H9 (cell line): ENCODE measurements around the gene PRPSAP2. TPM values are rescaled to one million over a fixed set of nuclear protein-coding genes. Genes with fewer than 3 reads are reported as not detected.

Experiments used
- DNase-seq: peaks from one replicate; pipeline ENCODE4 v3.0.0-alpha.2; 2017
- H2AFZ ChIP-seq: one replicate; pipeline ENCODE4 v1.6.1; 2013; ENCODE audit warnings: mild to moderate bottlenecking, low read length, control low read depth, moderate library complexity
- H2AK5ac ChIP-seq: 2 replicates; pipeline ENCODE4 v1.6.1; 2013; ENCODE audit warnings: low read length, control low read depth, mixed read lengths; ENCODE audit not compliant: insufficient read length
- H2BK120ac ChIP-seq: one replicate; pipeline ENCODE4 v1.6.1; 2013; ENCODE audit warnings: low read depth, mild to moderate bottlenecking, low read length, control low read depth, inconsistent platforms; ENCODE audit not compliant: poor library complexity, severe bottlenecking
- H2BK12ac ChIP-seq: 2 replicates; pipeline ENCODE4 v1.6.1; 2013; ENCODE audit warnings: low read length, control low read depth, mixed read lengths, low read depth; ENCODE audit not compliant: insufficient read length
- H2BK15ac ChIP-seq: 2 replicates; pipeline ENCODE4 v1.6.1; 2013; ENCODE audit warnings: low read depth, low read length, control low read depth
- H2BK20ac ChIP-seq: one replicate; pipeline ENCODE4 v1.6.1; 2013; ENCODE audit warnings: low read depth, mild to moderate bottlenecking, low read length, control low read depth, inconsistent platforms; ENCODE audit not compliant: poor library complexity, severe bottlenecking
- H2BK5ac ChIP-seq: 2 replicates; pipeline ENCODE4 v1.6.1; 2013; ENCODE audit warnings: low read length, control low read depth, mixed read lengths; ENCODE audit not compliant: insufficient read length
- H3K14ac ChIP-seq: 2 replicates; pipeline ENCODE4 v1.6.1; 2013; ENCODE audit warnings: low read length, control low read depth; ENCODE audit not compliant: insufficient read depth
- H3K18ac ChIP-seq: 2 replicates; pipeline ENCODE4 v1.6.1; 2013; ENCODE audit warnings: low read depth, mild to moderate bottlenecking, mixed read lengths, low read length, control low read depth; ENCODE audit not compliant: insufficient read length
- H3K23ac ChIP-seq: 2 replicates; pipeline ENCODE4 v1.6.1; 2013; ENCODE audit warnings: low read length, control low read depth, mixed read lengths, low read depth; ENCODE audit not compliant: insufficient read length
- H3K23me2 ChIP-seq: 2 replicates; pipeline ENCODE4 v1.6.1; 2013; ENCODE audit warnings: low read depth, mild to moderate bottlenecking, mixed read lengths, low read length, control low read depth; ENCODE audit not compliant: insufficient read length, poor library complexity, severe bottlenecking
- H3K27ac ChIP-seq: 2 replicates; pipeline ENCODE4 v1.5.1; 2013; ENCODE audit warnings: low read length, control low read depth, mixed read lengths, low read depth; ENCODE audit not compliant: insufficient read length
- H3K27me3 ChIP-seq: 2 replicates; pipeline ENCODE4 v1.6.1; 2013; ENCODE audit warnings: low read length, control low read depth, inconsistent platforms; ENCODE audit not compliant: insufficient read depth
- H3K4ac ChIP-seq: 2 replicates; pipeline ENCODE4 v1.6.1; 2013; ENCODE audit warnings: low read depth, mild to moderate bottlenecking, control low read depth, inconsistent platforms, low read length, moderate library complexity
- H3K4me1 ChIP-seq: 2 replicates; pipeline ENCODE4 v1.6.1; 2013; ENCODE audit warnings: low read length, control low read depth, inconsistent platforms; ENCODE audit not compliant: insufficient read depth
- H3K4me2 ChIP-seq: 2 replicates; pipeline ENCODE4 v1.6.1; 2013; ENCODE audit warnings: low read length, control low read depth, mixed read lengths; ENCODE audit not compliant: insufficient read length, insufficient read depth
- H3K56ac ChIP-seq: 2 replicates; pipeline ENCODE4 v1.6.1; 2013; ENCODE audit warnings: low read depth, mild to moderate bottlenecking, mixed read lengths, low read length, control low read depth; ENCODE audit not compliant: insufficient read length
- H3K79me1 ChIP-seq: 2 replicates; pipeline ENCODE4 v1.6.1; 2013; ENCODE audit warnings: low read depth, mild to moderate bottlenecking, moderate library complexity, low read length, control low read depth, inconsistent platforms; ENCODE audit not compliant: insufficient read depth, poor library complexity, severe bottlenecking
- H3K79me2 ChIP-seq: 2 replicates; pipeline ENCODE4 v1.6.1; 2013; ENCODE audit warnings: low read length, control low read depth, inconsistent platforms; ENCODE audit not compliant: insufficient read depth
- H3K9ac ChIP-seq: 2 replicates; pipeline ENCODE4 v1.6.1; 2013; ENCODE audit warnings: low read length, control low read depth, mixed read lengths; ENCODE audit not compliant: insufficient read length; ENCODE audit errors: extremely low read depth
- H3K9me3 ChIP-seq: one replicate; pipeline ENCODE4 v1.6.1; 2013; ENCODE audit warnings: low read depth, low read length, inconsistent platforms; ENCODE audit not compliant: control insufficient read depth
- H3T11ph ChIP-seq: one replicate; pipeline ENCODE4 v1.6.1; 2013; ENCODE audit warnings: mild to moderate bottlenecking, low read length, control low read depth, inconsistent platforms
- H4K20me1 ChIP-seq: one replicate; pipeline ENCODE4 v1.6.1; 2013; ENCODE audit not compliant: control insufficient read depth, insufficient read length, insufficient read depth
- H4K5ac ChIP-seq: 2 replicates; pipeline ENCODE4 v1.6.1; 2013; ENCODE audit warnings: low read depth, mild to moderate bottlenecking, mixed read lengths, low read length, control low read depth; ENCODE audit not compliant: insufficient read length
- H4K8ac ChIP-seq: replicated peaks from 2 replicates; pipeline ENCODE4 v1.6.1; 2013; ENCODE audit warnings: low read length, control low read depth, mixed read lengths, low read depth; ENCODE audit not compliant: insufficient read length
- H4K91ac ChIP-seq: 2 replicates; pipeline ENCODE4 v1.6.1; 2013; ENCODE audit warnings: low read depth, mild to moderate bottlenecking, moderate library complexity, mixed read lengths, low read length, control low read depth; ENCODE audit not compliant: insufficient read length
- H3K27ac Mint-ChIP-seq, 3 experiments: 2 replicates in 2 of 3; 3 replicates in 1 of 3; pipeline ENCODE4 v1.8.0; 2020 to 2021; ENCODE audit warnings: mixed read lengths in 3 of 3, mild to moderate bottlenecking in 1 of 3, moderate library complexity in 1 of 3
- H3K27me3 Mint-ChIP-seq: 2 replicates; pipeline ENCODE4 v1.8.0; 2021; ENCODE audit warnings: low read depth, mild to moderate bottlenecking, moderate library complexity, mixed read lengths
- H3K36me3 Mint-ChIP-seq, 3 experiments: 2 replicates in 2 of 3; 3 replicates in 1 of 3; pipeline ENCODE4 v1.8.0; 2020 to 2021; ENCODE audit warnings: low read depth in 3 of 3, mixed read lengths in 3 of 3; ENCODE audit not compliant: insufficient read depth in 1 of 3
- H3K4me1 Mint-ChIP-seq, 2 experiments: 2 replicates each; pipeline ENCODE4 v1.8.0; 2020; ENCODE audit warnings: mixed read lengths in 2 of 2
- H3K4me3 Mint-ChIP-seq, 2 experiments: 2 replicates in 1 of 2; 3 replicates in 1 of 2; pipeline ENCODE4 v1.8.0; 2020 to 2021; ENCODE audit warnings: mild to moderate bottlenecking in 2 of 2, mixed read lengths in 2 of 2, moderate library complexity in 1 of 2
- H3K9me3 Mint-ChIP-seq, 2 experiments: 2 replicates in 1 of 2; 3 replicates in 1 of 2; pipeline ENCODE4 v1.8.0; 2020; ENCODE audit warnings: mild to moderate bottlenecking in 2 of 2, mixed read lengths in 2 of 2, moderate library complexity in 1 of 2
- CTCF ChIP-seq: fragments of 200-600 bp; sonication (generic); conservative IDR thresholded peaks from 3 replicates; pipeline ENCODE4 v1.8.0; 2021; ENCODE audit warnings: antibody characterized with exemption, mild to moderate bottlenecking
- WGBS: extraction: QIAGEN DNeasy Blood & Tissue Kit; methylation state at CpG from one replicate; pipeline ENCODE4 v1.1.7; 2013; ENCODE audit warnings: missing lambda C conversion rate, low lambda C conversion rate, mixed read lengths; ENCODE audit not compliant: insufficient read length; ENCODE audit errors: extremely low coverage; 5-methylcytosine and 5-hydroxymethylcytosine counted together
- total RNA-seq: library from RNA; stranded (reverse); gene quantifications from 2 replicates; pipeline ENCODE4 v1.2.1, GENCODE V29; 2021

PRPSAP2 gene
- total RNA-seq, 1 experiment from 2014 or later: 58.0 TPM

GRCh38 chr17:18891541-18891940 lies 33.6 kb downstream of the PRPSAP2 start:
- H3K27ac ChIP-seq: no peak overlapping the region
- H4K20me1 ChIP-seq: no peaks in the 10 kb centered on the region
- H4K91ac ChIP-seq: no peak overlapping the region
- no peak overlapping the region for H2AFZ ChIP-seq
- Mint-ChIP-seq H3K27me3 (no peaks in the 10 kb centered on the region), H3K36me3 (peaks cover 40 to 70% (median 69%) of the 10 kb centered on the region in 3 experiments), H3K4me3 (no peak overlapping the region), H3K27ac (no peak overlapping the region), H3K4me1 (no peaks in the 10 kb centered on the region), H3K9me3 (peaks cover 0 to 4% of the 10 kb centered on the region in 2 experiments; a peak in 2 of 5 replicates)
- H3K56ac ChIP-seq: no peak overlapping the region
- no peaks in the 10 kb centered on the region for H3K79me1 ChIP-seq
- H3T11ph ChIP-seq: no peak overlapping the region
- H2BK120ac ChIP-seq: no peak overlapping the region
- no peak overlapping the region for H2BK20ac ChIP-seq
- no peak overlapping the region for H3K4ac ChIP-seq
- no peak overlapping the region for H3K14ac ChIP-seq
- H2BK15ac ChIP-seq: no peak overlapping the region
- H3K27me3 ChIP-seq: no peaks in the 10 kb centered on the region
- H2BK12ac ChIP-seq: no peak overlapping the region
- no peak overlapping the region for H3K23ac ChIP-seq
- no peak overlapping the region for H3K18ac ChIP-seq
- no CpG with 5 or more reads among the region's 6 CpGs for WGBS
- no peak overlapping the region for H2BK5ac ChIP-seq
- H3K79me2 ChIP-seq: no peaks in the 10 kb centered on the region
- TF ChIP-seq CTCF: no peak
- H3K4me1 ChIP-seq: no peaks in the 10 kb centered on the region
- no peak overlapping the region for H4K5ac ChIP-seq
- no peak overlapping the region for H3K9ac ChIP-seq
- H3K23me2 ChIP-seq: no peaks in the 10 kb centered on the region
- DNase-seq: no peak
- H3K4me2 ChIP-seq: no peak overlapping the region
- no peak overlapping the region for H2AK5ac ChIP-seq
- H4K8ac ChIP-seq: no peak overlapping the region
- H3K9me3 ChIP-seq: no peaks in the 10 kb centered on the region
